K562 (cell line): Measurements from ENCODE around the gene ATP9B. TPM values are rescaled to one million over a fixed set of nuclear protein-coding genes. Genes with fewer than 3 reads are reported as not detected.
A peak's percentile ranks its signal among the peaks of the same experiment; 100 is the strongest.

ENCODE experiments used
- ATAC-seq: fragments of 200-7000 bp; cut with Tn5 transposase; 3 replicates; pipeline ENCODE4 v1.9.1; 2020; ENCODE audit warnings: moderate library complexity
- BruUV-seq: library from RNA; stranded (reverse); fragments of 400-500 nt; replicated peaks from 2 replicates; lab custom pipeline; 2021; lab: Mats Ljungman, UMichigan
- CTCF ChIA-PET: fragments of 300-600 bp; formaldehyde crosslinking; extraction: SDS; loops from one replicate; lab custom pipeline; 2021; ENCODE audit warnings: low intra/inter-chr PET ratio; lab: Yijun Ruan, JAX
- POLR2A ChIA-PET: fragments of 300-600, 350-650 bp; sonication (Branson Sonifier 250); formaldehyde crosslinking; extraction: SDS; loops from one replicate; lab custom pipeline; 2021; ENCODE audit warnings: antibody characterized with exemption, inconsistent platforms; lab: Yijun Ruan, JAX
- DNase-seq, 4 experiments: peaks; one replicate each; pipeline versions ENCODE4 v3.0.0 to v3.0.0-alpha.2; 2011 to 2018; ENCODE audit warnings: low spot score in 3 of 4, mixed read lengths in 3 of 4; ENCODE audit errors: extremely low read depth in 1 of 4
- FAIRE-seq: peaks from 2 replicates; lab custom pipeline; 2011; peaks lifted over from hg19 to GRCh38; lab: Jason Lieb, UNC
- H2AFZ ChIP-seq: 2 replicates; pipeline ENCODE4 v1.6.0; 2011; ENCODE audit warnings: low read depth, low read length, control low read depth, inconsistent platforms
- H3K27ac ChIP-seq: fragments of 200-600 bp; 3 replicates; pipeline ENCODE4 v1.8.0; 2011; ENCODE audit warnings: low read depth, mild to moderate bottlenecking, control low read depth, inconsistent platforms, low read length, moderate library complexity, mixed read lengths; ENCODE audit errors: extremely low read depth
- H3K27me3 ChIP-seq, 2 experiments: fragments of 300-600 bp in 1 of 2; 2 replicates in 1 of 2; 3 replicates in 1 of 2; pipeline versions ENCODE4 v1.6.0 to v1.8.0; 2011; ENCODE audit warnings: inconsistent platforms in 2 of 2, low read length in 2 of 2, mild to moderate bottlenecking in 1 of 2, mixed read lengths in 1 of 2, moderate library complexity in 1 of 2; ENCODE audit not compliant: control insufficient read depth in 2 of 2, insufficient read depth in 2 of 2
- H3K36me3 ChIP-seq: fragments of 300-600 bp; 3 replicates; pipeline ENCODE4 v1.8.0; 2011; ENCODE audit warnings: mild to moderate bottlenecking, low read length, inconsistent platforms; ENCODE audit not compliant: control insufficient read depth, insufficient read depth
- H3K4me1 ChIP-seq, 2 experiments: fragments of 200-600 bp in 1 of 2; replicated peaks in 1 of 2; 2 replicates in 1 of 2; 3 replicates in 1 of 2; pipeline versions ENCODE4 v1.5.1 to v1.8.0; 2011; ENCODE audit warnings: inconsistent platforms in 2 of 2, low read length in 2 of 2, mild to moderate bottlenecking in 1 of 2, mixed read lengths in 1 of 2, moderate library complexity in 1 of 2; ENCODE audit not compliant: control insufficient read depth in 2 of 2, insufficient read depth in 2 of 2
- H3K4me2 ChIP-seq: 2 replicates; pipeline ENCODE4 v1.6.1; 2011; ENCODE audit warnings: low read length, control low read depth, inconsistent platforms, mixed read lengths; ENCODE audit not compliant: insufficient read depth
- H3K4me3 ChIP-seq: fragments of 200-600 bp; sonication (generic), shearing (Covaris generic); 2 replicates; pipeline ENCODE4 v1.5.1; 2016; ENCODE audit warnings: control low read depth, inconsistent platforms
- H3K79me2 ChIP-seq: fragments of 200-600 bp; 3 replicates; pipeline ENCODE4 v1.8.0; 2011; ENCODE audit warnings: low read length, inconsistent platforms; ENCODE audit not compliant: control insufficient read depth, insufficient read depth
- H3K9ac ChIP-seq, 2 experiments: 2 replicates each; pipeline versions ENCODE4 v1.6.0 to v1.6.1; 2011; ENCODE audit warnings: low read depth in 2 of 2, low read length in 2 of 2, control low read depth in 1 of 2, inconsistent platforms in 1 of 2, mild to moderate bottlenecking in 1 of 2, mixed read lengths in 1 of 2; ENCODE audit not compliant: insufficient read depth in 1 of 2
- H3K9me1 ChIP-seq: one replicate; pipeline ENCODE4 v1.6.0; 2011; ENCODE audit warnings: inconsistent platforms, mild to moderate bottlenecking, low read length, moderate library complexity; ENCODE audit not compliant: control insufficient read depth, insufficient read depth
- H3K9me3 ChIP-seq: replicated peaks from 2 replicates; pipeline ENCODE4 v1.5.1; 2011; ENCODE audit warnings: low read depth, low read length, inconsistent platforms; ENCODE audit not compliant: control insufficient read depth, insufficient read depth
- H4K20me1 ChIP-seq: replicated peaks from 2 replicates; pipeline ENCODE4 v1.6.1; 2011; ENCODE audit warnings: low read length, inconsistent platforms, mixed read lengths; ENCODE audit not compliant: control insufficient read depth, insufficient read depth
- ATF7 ChIP-seq: fragments of 450-650 bp; IDR thresholded peaks from 2 replicates; pipeline ENCODE4 v1.7.1; 2014; ENCODE audit warnings: mild to moderate bottlenecking, moderate library complexity
- CBFA2T3 ChIP-seq: fragments of 450-650 bp; IDR thresholded peaks from 2 replicates; pipeline ENCODE4 v1.6.1; 2017
- CTBP1 ChIP-seq: fragments of 450-650 bp; IDR thresholded peaks from 2 replicates; pipeline ENCODE4 v1.6.1; 2016; ENCODE audit warnings: borderline replicate concordance
- E4F1 ChIP-seq: fragments of 250-450 bp; sonication (Bioruptor Pico); IDR thresholded peaks from 2 replicates; pipeline ENCODE4 v1.5.0; 2021; ENCODE audit warnings: mild to moderate bottlenecking, borderline replicate concordance
- FOXJ3 ChIP-seq: sonication (generic); formaldehyde crosslinking; IDR thresholded peaks from 2 replicates; pipeline ENCODE4 v1.4.0; 2020; ENCODE audit warnings: mild to moderate bottlenecking, missing genetic modification reagents
- KAT8 ChIP-seq: fragments of 450-650 bp; IDR thresholded peaks from 2 replicates; pipeline ENCODE4 v1.6.1; 2016; ENCODE audit warnings: low read depth, mild to moderate bottlenecking
- MLX ChIP-seq, 2 experiments: fragments of 450-650 bp in 1 of 2; sonication (generic) in 1 of 2; formaldehyde crosslinking; conservative IDR thresholded peaks; 2 replicates each; pipeline versions ENCODE4 v1.4.0 to v1.8.1; 2020 to 2022; ENCODE audit warnings: mild to moderate bottlenecking in 1 of 2, missing genetic modification reagents in 1 of 2
- MXI1 ChIP-seq: IDR thresholded peaks from 2 replicates; pipeline ENCODE4 v1.6.1; 2011; ENCODE audit warnings: low read depth, mild to moderate bottlenecking, improper control_type of control experiment, low read length
- NFYB ChIP-seq: IDR thresholded peaks from 2 replicates; pipeline ENCODE4 v1.6.1; 2011; ENCODE audit warnings: mild to moderate bottlenecking, moderate library complexity; ENCODE audit not compliant: insufficient read length; ENCODE audit errors: extremely low read depth
- NUFIP1 ChIP-seq: fragments of 450-650 bp; IDR thresholded peaks from 2 replicates; pipeline ENCODE4 v1.6.1; 2018; ENCODE audit not compliant: partially characterized antibody
- RBM14 ChIP-seq: fragments of 200-400 bp; formaldehyde crosslinking; IDR thresholded peaks from 2 replicates; pipeline ENCODE4 v1.6.1; 2018; ENCODE audit warnings: low read depth, mild to moderate bottlenecking, low read length, moderate library complexity, borderline replicate concordance; ENCODE audit not compliant: insufficient read depth
- RFX1 ChIP-seq: fragments of 450-650 bp; IDR thresholded peaks from 2 replicates; pipeline ENCODE4 v1.6.1; 2016; ENCODE audit warnings: mild to moderate bottlenecking, moderate library complexity
- TCF7 ChIP-seq: sonication (generic); IDR thresholded peaks from 2 replicates; pipeline ENCODE4 v1.6.1; 2016; ENCODE audit warnings: antibody characterized with exemption, borderline replicate concordance
- THAP12 ChIP-seq: fragments of 250-450 bp; sonication (Bioruptor Pico); IDR thresholded peaks from 2 replicates; pipeline ENCODE4 v1.9.0; 2021; ENCODE audit warnings: mild to moderate bottlenecking, inconsistent platforms
- ZBTB7A ChIP-seq: IDR thresholded peaks from 2 replicates; pipeline ENCODE4 v1.6.1; 2011; ENCODE audit warnings: low read depth, mild to moderate bottlenecking, low read length, moderate library complexity, borderline replicate concordance; ENCODE audit not compliant: control insufficient read depth
- ZNF561 ChIP-seq: fragments of 450-650 bp; formaldehyde crosslinking; conservative IDR thresholded peaks from 2 replicates; pipeline ENCODE4 v1.4.0; 2020; ENCODE audit warnings: mild to moderate bottlenecking, moderate library complexity
- WGBS: fragments of 100-300 bp; shearing (Covaris generic); methylation state at CpG from one replicate; pipeline ENCODE4 v1.1.6; 2016; ENCODE audit warnings: low coverage, mixed read lengths; ENCODE audit not compliant: insufficient coverage; ENCODE audit errors: missing lambda C conversion rate; 5-methylcytosine and 5-hydroxymethylcytosine counted together
- in situ Hi-C: fragments of 300-500 bp; cut with MboI; formaldehyde crosslinking; loops from 4 replicates; pipeline ENCODE4 v1.15.0; 2018; ENCODE audit warnings: inconsistent platforms, mixed read lengths
- intact Hi-C: fragments of 100-400 bp; cut with micrococcal nuclease; formaldehyde crosslinking; loops from 2 replicates; pipeline ENCODE4 v1.14.2; 2022
- polyA plus RNA-seq, 8 experiments: library from polyadenylated mRNA; depleted of rRNA in 4 of 8; stranded (reverse) in 5 of 8; unstranded in 3 of 8; fragments of >200 nt; fragmentation: Nextera tagmentation in 2 of 8; fragmentation: Illumina TruSeq in 1 of 8; extraction: Ambion mirVana in 2 of 8; extraction: Trizol in 1 of 8; gene quantifications; 2 replicates each; pipeline versions ENCODE4 v1.2.1 to v1.2.3, GENCODE V29; 2011 to 2014; ENCODE audit warnings: inconsistent platforms in 1 of 8, missing spikeins in 1 of 8
- total RNA-seq, 7 experiments: library from RNA; depleted of rRNA in 6 of 7; stranded (reverse); fragments of >200 nt in 6 of 7; fragmentation: Illumina TruSeq in 2 of 7; extraction: Trizol in 2 of 7; gene quantifications; 2 replicates each; pipeline versions ENCODE4 v1.2.1 to v1.2.3, GENCODE V29; 2011 to 2021; ENCODE audit warnings: low replicate concordance in 1 of 7

The ATP9B gene
- total and polyA plus RNA-seq, 9 of the 15 experiments (the other 6 are each of a cell fraction or from before 2014, with no cell fraction given) = 0.66 to 13.2 (median 7.9) TPM

- Histone ChIP-seq H3K27me3 (no peaks in the 10 kb centered on the region), H3K79me2 (no peaks in the 10 kb centered on the region; the same call in 2 of the 3 replicates), H3K9ac (peak overlapping the region; percentile 46 to 81), H4K20me1 (no peaks in the 10 kb centered on the region), H3K9me1 (no peaks in the 10 kb centered on the region), H3K4me2 (peak overlapping the region; percentile 55; the same call in 1 of the 2 replicates), H3K4me1 (peaks cover 0 to 50% of the 10 kb centered on the region in 2 experiments; a peak in 2 of 5 replicates), H3K4me3 (peak overlapping the region; percentile 38), H3K36me3 (no peaks in the 10 kb centered on the region), H2AFZ (peak overlapping the region; percentile 66), H3K9me3 (no peaks in the 10 kb centered on the region), H3K27ac (peak overlapping the region; percentile 55; the same call in 1 of the 3 replicates)
- DNase-seq = peak; percentile 70 to 81 (median 78)
- no TSS peak for BruUV-seq
- peak; percentile 74 for ATAC-seq
- in situ Hi-C loops = no loop called here
- ChIA-PET POLR2A (interaction anchor here (0.7 kb wide), 1 partner anchor 285 kb away, joined by 3 read pairs; no protein-coding TSS in a partner anchor), CTCF (no interaction called here)
- 0% methylated on average over 9 of the region's 83 CpGs for WGBS
- intact Hi-C loops = no loop called here
- no peak for FAIRE-seq
- peak; percentile 13; the same call in 1 of the 2 replicates for TF ChIP-seq CTBP1
- TF ChIP-seq RBM14 = no peak
- no peak for TF ChIP-seq THAP12 (CRISPR knock-in tag)
- TF ChIP-seq RFX1 = peak; percentile 75
- TF ChIP-seq TCF7 = no peak
- TF ChIP-seq CBFA2T3 = no peak
- TF ChIP-seq MXI1 = no peak
- no peak for TF ChIP-seq NFYB
- TF ChIP-seq NUFIP1 = no peak
- TF ChIP-seq E4F1 (CRISPR knock-in tag) = no peak
- TF ChIP-seq FOXJ3 (CRISPR knock-in tag) = peak; percentile 85
- no peak for TF ChIP-seq MLX (CRISPR knock-in tag; conservative IDR thresholded peaks at IDR 0.05)
- peak; percentile 26; the same call in 1 of the 2 replicates for TF ChIP-seq ATF7
- TF ChIP-seq KAT8 = no peak
- TF ChIP-seq ZNF561 (CRISPR knock-in tag) = no peak
- peak; percentile 35; the same call in 1 of the 2 replicates for TF ChIP-seq ZBTB7A
Observed at GRCh38 chr18:79393635-79394533, 324.7 kb downstream of the ATP9B start.
